Hematopoietic multipotent progenitor cell treated with erythropoietin and hydrocortisone succinate and interleukin-3 and kit ligand, for 4 days (in vitro differentiated cells): ENCODE data around the gene MUC21.
A peak's percentile ranks its signal among the peaks of the same experiment; 100 is the strongest.
"Not testable (repeated sequence)": the region's sequence is repeated elsewhere in the genome, so short reads cannot be mapped to it uniquely, and the experiment has no call there.

Experiments
- DNase-seq: peaks from one replicate; pipeline ENCODE4 v3.0.0-alpha.2; 2015

MUC21 gene

DNA sequence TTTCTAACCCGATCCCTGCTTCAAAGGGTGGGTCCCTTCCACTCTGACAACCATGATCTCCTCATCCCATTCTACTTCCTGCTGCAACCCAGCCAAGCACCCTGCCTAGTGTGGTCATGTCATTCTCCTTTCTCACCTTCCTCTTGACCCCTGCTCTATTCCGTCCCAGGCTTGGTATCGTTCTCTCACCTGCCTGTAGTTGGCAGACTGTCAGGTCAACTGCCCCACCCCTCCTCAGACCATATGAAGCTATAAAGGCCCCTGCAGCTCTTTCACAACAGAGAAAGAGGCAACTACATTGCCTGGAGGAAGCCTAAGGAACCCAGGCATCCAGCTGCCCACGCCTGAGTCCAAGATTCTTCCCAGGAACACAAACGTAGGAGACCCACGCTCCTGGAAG is at the start of gene MUC21:
TSS of gene MUC21 (plus strand) at position 280 of the 400 bp plus-strand sequence. CDS start 241 bp downstream, outside the sequence.
- DNase-seq: no peak

DNA sequence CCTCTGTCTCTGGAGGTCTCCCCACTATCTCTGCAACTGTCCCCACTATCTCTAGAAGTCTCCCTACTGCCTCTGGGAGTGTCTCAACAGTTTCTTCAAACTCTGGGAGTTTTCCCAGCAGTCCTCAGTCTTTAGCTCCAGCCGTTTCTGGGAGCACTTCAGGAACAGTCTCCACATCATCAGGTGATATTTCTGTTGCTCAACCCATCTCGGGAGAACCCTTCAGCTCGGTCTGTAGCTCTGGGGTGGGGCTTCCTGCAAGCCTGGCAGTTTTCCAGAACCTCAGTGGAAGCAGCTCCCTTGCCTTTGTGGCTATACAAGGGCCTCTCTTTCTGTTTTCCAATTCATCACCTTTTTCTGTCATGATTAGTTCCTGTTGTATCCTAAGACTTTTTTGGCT is 48.5 kb upstream of the MUC21 start:
- DNase-seq: peak; percentile 37

DNA sequence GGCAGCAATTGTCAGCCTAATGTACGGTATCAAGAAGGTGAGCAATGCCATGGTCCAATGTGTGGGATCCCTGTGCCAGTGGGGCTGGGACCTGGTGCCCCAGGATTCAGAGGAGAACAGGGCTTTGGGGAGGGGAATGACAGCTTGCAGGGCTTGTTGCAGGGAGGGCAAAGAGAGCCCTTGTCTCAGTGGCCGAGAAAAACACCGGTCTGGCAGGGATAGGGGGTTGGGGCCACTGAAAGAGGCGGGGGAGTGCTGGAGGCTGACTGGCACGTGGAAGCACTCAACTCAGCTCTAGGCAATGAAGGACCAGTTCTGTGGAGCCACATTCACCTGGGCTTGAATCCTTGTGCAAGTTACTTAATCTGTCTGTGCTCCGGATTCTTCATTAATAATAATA is 46.3 kb upstream of the MUC21 start:
- DNase-seq: no peak

DNA sequence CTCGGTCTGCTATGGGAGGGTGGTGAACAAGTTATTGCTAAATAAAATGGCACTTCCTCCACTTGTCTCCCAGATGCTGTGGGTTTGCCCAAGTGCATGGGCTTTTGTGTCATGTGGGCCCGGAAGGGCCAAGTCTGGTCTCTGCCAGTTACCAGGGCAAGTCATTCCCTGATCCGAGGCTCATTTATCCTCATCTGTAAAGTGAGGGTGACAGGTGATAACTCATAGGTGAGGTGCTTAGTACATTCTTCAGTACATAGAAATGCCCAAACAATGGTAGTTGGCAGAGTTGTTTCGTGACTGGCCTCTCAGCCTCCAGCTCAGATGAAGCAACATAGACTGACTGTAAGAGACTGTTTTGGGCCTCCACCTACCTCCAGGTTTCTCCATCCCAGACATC is 44.8 kb upstream of the MUC21 start:
- DNase-seq: no peak

DNA sequence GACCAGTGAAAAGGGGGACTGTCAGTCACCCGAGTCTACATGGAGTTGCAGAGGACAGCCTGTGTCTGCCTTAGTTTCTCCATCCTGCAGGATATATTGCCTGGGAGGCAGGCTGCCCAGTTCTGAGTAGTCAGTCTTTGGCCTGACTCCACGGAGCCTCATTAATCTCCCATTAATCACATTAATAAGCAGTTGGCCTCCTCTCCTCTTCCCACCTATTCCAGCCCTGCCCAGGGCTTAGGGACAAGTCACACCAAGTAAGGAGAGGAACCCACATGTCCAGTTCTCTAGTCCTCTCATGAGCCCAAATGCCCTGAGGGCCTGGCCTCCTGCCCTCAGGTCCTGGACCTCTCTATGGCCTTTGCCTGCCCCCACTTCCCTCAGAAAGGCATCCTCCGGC is 44.0 kb upstream of the MUC21 start:
- DNase-seq: no peak

DNA sequence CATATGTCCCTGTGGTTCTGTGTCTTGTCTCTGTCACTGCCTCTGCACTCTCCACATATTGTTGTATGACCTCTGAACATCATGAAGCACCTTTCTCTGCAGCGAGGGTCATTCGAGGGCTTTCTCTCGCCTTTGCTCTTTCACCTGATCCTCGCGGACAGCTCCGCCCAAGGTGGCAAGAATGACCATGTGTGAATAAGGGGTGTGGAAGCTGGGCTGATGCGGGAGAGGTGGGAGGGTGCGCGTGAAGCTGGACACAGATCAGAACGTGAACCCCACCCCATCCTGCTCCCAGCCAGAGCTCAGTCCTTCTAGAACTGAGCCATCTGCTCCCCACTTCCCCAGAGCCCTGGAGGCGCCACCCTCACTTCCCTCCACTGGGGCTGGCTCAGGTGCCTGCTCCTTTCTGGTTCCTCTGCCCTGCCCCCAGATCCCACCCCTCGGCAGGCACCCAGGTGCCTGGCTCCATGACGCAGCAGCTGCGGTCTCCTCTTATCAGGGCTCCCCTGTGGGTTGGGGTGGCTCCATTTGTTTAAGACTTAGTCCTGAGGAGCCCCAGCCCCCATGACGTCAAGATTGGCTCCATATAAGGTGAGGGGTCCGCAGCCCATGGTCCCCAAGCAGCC is 43.0 kb upstream of the MUC21 start, which contains the start of gene MUCL3:
TSS of gene MUCL3 (plus strand) at position 613 of the 626 bp plus-strand sequence. CDS start 27 bp downstream, outside the sequence.
- DNase-seq: no peak

DNA sequence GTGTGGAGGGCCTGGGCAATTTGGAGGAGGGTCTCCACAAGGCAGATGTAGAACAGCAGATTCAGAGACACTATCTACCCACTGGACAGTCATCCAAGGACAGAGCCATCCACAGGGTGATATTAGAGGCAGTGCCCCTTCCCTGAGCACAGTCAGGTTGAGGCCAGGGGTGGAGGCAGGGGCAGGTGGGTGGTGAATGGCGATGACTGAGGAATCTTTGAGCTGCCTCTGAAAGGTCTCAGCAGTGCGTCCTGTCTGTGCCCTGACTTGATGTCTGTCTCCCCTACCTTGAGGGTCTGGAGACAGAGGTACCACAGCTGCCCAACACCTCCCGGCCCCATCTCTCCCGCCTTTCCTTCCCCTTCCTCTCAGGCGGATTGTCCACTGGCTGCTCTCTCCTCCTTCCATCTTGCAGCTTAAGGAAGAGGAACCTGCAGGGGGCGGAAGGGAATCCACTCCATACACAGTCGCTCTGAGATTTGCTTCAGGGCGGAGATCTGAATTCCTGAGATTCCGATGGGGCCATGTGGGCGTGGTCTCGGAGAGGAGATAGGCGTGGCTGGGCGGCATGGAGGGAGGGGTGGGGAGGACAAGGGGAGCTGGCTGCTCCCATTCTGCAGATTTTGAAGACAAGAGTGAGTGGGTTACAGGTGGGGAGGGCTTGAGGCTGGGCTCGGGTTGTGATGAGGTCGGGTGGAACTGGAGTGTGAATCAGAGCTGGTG is 41.0 kb upstream of the MUC21 start:
- peak; percentile 42 for DNase-seq

DNA sequence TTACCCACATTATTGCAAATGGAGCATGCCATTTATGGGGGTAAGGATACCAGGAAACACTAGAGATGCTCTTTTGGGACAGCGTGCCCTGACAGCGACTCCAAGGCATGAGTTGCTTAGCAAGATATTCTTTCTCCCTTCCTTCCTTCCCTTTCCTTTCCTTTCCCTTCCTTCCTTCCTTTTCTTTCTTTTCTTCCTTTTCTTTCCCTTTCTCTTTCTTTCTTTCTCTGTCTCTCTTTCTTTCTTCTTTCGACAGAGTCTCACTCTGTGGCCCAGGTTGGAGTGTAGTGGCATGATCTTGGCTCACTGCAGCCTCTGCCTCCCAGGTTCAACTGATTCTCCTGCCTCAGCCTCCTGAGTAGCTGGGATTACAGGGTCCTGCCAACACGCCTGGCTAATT is 39.5 kb upstream of the MUC21 start:
- DNase-seq: no peak

DNA sequence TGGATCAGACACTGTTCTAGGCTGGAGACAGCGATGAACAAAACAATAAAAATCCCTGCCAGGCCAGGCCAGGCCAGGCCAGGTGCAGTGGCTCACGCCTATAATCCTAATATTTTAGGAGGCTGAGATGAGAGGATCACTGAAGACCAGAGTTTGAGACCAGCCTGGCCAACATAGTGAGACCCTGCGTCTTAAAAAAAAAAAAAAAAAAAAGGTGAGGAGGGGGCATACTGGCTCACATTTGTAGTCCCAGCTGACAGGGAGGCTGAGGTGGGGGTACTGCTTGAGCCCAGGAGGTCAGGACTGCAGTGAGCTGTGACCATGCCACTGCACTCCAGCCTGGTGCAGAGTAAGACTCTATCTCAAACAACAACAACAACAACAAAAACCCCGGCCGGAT is 38.2 kb upstream of the MUC21 start:
- no peak for DNase-seq

DNA sequence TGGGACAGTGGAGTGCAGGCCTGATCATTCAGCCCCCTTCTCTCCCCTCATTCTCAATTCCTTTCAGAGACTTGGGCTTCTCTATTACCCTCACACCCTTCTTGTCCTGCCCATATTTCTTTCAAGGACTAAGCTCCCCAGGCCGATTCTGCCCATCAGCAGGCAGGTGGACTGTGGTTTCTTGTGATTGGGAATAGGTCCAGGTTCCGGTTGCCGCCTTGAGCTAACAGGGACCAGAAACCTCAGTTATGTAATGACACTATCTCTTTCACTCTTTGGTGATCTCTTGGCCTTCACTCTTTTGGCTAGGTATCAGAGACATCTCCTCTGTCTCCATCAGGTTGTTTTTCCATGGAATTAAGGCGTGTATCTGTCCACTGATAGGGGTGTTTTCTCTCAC is 36.3 kb upstream of the MUC21 start:
- no peak for DNase-seq

DNA sequence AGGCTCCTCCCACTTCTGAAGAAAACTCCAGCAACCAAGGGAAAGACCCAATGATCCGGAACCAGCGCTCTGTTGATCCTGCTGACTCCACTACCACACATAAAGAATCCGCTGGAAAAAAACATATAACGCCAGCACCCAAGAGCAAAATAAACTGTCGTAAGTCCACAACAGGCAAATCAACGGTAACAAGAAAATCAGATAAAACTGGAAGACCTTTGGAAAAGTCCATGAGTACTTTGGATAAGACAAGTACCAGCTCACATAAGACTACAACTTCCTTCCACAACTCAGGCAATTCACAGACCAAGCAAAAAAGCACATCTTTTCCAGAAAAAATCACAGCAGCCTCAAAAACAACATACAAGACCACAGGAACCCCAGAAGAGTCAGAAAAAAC is 34.7 kb upstream of the MUC21 start:
- no peak for DNase-seq

DNA sequence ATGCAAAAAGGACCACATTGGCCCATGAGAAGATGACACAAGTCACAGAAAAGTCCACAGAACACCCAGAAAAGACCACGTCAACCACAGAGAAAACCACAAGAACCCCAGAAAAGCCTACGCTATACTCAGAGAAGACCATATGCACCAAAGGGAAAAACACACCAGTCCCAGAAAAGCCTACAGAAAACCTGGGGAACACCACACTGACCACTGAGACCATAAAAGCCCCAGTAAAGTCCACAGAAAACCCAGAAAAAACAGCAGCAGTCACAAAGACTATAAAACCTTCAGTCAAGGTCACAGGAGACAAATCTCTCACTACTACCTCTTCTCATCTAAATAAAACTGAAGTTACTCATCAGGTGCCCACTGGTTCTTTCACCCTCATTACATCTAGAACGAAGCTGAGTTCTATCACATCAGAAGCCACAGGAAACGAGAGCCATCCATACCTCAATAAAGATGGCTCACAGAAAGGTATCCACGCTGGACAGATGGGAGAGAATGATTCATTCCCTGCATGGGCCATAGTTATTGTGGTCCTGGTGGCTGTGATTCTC is 31.5 kb upstream of the MUC21 start:
- no peak for DNase-seq

DNA sequence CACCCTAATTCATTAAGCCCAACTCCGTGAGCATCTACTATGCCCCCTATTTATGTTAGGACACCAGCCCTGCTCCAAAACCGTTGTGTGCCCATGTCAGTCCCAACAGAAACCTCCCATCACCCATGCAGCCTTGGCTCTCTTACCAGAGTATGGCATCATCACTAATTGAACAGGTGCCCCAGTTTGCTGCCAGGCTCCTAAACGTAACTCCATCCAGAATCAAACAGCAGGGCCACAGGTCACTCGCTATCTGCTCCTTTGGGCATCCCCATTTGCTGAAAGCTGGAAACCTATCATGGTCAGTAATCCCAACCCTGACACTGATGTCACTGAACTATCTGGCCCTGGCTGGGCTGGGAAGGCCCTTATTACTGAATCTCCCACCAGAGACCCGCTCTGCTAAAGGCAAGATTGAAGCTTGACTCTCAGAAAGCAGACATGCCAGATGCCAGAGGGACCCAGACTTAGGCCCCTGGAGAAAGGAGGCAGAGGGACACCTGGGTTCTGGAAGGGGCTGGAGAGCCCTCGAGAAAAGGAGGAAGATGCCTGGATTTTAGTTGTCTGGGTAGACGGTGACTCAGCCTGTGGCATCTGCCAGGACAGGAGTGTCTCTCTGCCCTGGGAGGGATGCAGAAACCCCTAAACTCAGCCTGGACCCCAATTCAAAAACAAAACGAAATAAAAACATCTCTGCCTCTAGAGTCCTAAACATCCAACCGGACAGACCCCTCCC is 28.7 kb upstream of the MUC21 start:
- no peak for DNase-seq

DNA sequence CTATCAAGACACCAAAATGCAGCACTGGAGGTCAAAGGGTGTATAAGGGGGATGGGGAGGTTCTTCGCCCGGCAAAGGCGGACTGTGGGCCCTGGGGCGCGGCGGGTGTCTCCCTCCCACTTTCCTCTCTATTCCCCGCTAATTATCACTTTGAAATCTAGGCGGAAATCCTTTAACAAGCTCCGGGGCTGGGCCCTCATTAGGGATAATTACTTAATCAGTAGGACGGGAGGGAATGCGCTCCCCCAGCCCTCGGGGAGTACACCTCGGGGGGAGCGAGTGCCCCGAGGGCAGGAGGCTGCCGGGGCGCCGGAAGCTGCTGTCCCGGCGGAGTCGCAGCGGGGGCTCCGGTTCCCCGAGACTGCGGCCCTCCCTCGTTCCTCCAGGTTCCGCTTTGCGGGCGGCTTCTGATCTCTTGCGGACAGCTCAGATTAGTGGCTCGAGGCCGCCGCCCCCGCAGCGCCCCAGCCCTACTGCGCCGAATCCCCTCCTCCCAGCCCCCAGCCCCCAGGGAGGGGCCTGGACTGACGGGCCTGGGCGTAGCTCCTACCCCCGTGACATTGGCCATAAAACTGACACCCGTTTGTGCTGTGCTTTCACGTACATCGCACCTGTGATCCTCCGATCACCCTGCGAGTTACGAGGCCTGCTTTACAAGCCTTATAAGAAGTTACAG is 28.0 kb upstream of the MUC21 start:
- DNase-seq: peak; percentile 74

DNA sequence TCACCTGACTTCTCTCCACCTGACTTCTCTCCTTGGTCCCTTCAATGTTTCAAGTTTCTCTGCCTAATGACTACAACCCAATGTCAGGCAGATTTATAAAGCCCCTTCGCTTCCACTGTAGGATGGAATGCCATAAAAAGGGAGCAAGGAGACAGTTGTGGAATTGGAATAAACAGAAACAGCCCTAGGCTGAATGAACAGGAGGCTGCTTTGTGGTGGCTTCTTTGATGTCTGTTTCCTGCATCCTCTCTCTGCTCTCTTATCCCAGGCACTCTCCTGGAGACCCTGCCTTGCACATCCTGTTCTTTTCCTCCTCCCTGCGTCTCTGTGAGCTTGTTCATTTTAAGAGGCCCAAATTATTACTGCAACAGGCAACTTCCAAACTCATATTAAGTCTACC is 25.8 kb upstream of the MUC21 start:
- no peak for DNase-seq

DNA sequence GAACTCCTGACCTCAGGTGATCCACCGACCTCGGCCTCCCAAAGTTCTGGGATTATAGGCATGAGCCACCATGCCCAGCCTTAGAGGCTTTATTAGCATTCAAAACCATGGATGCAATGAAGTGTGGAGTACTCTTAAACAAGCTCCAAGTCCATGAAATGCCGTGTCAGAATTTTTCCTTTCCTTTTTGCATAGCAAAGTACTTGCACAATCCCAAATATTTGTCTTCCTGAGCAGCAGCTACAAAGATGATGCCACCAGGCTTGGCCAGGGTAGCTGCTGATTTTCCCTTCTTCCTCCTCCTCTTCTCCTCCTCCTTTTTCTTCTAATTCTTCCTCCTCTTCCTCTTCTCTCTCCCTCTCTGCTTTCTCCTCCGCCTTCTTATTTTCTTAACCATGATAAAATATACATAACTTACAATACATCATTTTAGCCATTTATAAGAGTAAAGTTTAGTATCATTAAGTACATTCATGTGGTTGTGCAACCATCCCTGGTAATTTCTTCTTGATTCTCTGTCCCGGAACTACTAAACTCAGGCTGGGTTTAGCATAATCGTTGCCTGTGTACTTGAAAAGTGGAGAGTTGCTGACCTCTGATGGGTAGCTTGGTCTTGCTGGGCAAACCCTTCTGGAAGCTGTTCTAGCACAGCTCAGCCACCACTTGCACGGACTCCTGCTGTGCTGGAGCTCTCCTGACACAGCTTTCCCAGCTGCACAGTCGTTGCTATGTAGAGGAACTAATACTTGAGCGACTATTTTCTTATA is 22.4 kb upstream of the MUC21 start:
- DNase-seq: no peak

DNA sequence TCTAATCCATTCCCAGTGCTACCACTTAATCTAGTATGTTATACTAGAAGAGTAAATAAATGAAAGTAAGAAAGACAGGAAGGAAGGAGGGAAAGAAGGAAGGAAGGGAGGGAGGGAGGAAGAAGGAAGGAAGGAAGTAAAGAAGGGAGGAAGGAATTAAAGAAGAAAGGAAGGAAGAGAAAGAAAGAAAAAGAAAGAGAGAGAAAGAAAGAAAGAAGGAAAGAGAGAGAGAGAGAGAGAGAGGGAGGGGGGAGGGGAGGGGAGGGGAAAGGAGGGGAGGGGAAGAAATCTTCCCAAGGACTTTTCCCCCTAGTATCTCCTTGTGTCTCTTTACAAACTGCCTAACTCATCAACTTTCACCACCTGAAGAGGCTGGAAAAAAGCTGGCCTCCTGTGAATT is 20.8 kb upstream of the MUC21 start:
- no peak for DNase-seq

DNA sequence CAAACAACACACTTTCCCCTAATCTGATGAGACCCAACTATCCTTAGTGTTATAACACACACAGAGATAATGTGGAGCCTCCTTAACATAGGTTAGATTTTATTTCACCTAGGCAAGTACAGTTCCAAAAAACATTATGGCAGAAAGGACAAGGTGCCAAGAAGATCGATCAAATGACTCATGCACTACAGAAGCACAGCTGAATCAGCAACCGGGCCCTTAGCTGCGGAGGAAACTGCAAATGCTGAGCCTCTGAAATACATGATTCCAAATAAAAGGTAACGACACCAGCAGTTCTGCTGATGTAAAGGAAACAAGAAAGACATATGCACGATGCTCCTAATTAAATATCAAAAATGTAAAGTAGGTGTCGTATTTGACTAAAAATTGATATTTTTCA is 19.9 kb upstream of the MUC21 start:
- no peak for DNase-seq

DNA sequence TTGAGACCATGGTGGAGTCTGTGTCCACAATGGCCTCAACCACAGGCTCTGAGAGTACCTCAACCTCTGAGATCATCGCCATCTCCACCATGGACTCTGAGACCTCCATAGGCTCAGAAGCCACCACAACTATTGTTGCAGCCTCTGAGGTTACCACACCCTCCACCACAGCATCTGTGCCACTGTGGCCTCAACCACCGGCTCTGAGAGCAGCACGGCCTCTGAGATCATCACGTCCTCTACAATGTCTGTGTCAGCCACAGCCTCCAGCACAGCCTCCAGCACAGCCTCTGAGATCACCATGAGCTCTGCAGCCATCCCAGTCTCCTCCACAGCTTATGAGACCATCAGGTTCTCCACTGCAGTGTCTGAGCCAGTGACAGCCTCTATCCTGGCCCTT is 19.4 kb upstream of the MUC21 start:
- DNase-seq: peak; percentile 13

DNA sequence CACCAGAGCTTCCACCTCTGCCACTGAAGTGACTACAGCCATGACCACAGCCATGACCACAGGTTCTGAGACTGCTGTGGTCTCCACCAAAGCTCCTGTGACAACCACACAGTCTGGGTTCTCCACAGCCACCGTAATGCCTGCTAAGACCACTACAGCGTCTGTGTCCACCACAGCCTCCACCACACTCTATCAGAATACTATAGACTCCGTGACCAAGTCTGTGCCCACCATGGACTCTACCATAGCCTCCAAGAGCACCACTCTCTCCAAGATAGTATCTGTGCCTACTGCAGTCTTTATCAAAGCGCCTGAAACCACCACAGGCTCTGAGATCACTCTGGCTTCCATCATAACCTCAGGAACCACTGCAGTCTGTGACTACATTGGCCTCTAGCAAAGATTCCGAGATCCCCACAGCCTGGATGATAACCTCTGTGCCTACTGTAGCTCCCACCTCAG is 18.3 kb upstream of the MUC21 start:
- no peak for DNase-seq

DNA sequence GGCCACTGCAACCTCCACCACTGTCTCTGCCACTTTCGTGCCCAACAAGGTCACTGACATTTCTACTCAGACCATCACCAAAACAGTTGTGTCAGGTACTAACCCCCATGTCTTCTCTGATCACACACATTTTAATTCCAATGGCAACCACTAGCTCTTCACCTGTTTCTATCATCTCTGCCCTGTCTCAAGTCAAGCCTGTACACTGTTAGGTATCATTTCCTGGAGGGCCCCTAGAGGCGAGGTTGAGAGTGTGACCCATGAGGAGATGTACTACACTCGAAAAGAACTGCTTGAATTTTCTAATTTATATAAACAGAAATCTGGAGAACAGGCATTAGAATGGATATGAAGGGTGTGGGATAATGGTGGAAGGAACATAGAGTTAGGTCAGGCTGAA is 17.4 kb upstream of the MUC21 start:
- DNase-seq: no peak

DNA sequence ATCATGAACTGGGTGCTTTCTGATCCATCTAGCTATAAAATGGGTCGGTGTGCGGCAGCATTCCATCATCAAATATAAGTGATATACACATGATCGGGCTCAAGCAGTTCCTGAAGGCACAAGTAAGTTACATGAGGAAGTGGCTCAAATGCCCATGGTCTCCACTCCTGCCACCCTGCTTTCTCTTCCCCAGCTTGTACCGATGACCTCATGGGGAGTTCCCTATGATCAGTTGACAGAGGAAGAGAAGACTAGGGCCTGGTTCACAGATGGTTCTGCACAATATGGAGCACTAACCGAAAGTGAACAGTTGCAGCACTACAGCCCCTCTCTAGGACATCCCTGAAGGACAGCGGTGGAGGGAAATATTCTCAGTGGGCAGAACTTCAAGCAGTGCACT is 14.3 kb upstream of the MUC21 start:
- not testable (repeated sequence) for DNase-seq
